ENCODE results near the gene UBA1.

Gene UBA1

DNA sequence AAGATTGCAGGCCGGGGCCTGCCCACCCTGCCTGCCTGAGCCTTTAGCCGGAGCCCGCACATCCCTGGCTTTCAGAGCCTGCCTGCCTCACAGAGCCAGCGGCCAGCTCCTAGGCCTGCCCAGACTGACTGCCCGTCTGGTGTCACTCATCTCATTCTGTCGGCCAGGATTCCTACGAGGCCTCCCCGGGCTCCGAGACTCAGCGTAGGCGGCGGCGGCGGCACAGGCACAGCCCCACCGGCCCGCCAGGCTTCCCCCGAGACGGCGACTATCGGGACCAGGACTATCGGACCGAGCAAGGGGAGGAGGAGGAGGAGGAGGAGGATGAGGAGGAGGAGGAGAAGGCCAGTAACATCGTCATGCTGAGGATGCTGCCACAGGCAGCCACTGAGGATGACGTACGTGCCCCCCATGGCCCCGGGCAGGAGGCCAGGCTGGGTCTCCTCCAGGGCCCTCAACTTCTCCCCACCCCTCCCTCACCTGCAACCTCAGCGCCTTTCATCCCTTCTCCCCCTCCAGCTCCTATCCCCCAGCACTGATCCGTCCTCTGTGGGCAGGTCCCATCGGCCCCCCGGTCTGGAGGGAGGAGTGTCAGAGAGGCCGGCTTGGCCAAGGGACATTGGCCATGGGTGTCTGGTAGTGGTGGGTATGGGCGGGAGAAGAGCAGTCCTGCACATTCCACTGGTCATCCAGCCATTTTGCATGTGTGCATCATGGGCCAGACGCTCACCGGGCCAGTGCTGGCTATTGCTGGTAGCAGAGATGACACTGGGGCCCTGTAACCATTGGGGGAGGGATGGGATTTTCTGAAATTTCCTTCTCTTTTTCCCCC, 22.6 kb upstream of the UBA1 start:
- no peak for DNase-seq

DNA sequence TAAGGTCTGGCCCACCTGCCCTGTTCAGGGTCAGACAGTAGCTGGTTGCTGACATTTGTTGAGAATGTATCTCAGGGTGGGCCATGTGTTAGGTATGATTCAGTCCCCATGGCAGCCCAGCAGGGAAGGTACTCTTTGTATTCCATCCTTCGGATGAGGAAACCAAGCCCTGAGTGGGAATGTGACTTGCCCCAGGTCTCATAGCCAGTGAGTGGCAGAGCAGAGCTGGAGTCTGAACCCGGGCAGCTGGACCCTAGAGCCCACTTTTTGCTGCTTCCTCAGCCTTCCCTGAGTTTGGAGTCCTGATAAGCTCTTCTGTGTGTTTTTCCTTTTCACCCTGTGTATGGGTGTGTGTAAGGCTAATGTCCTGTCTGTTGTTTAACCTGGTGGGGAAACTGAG, 21.6 kb upstream of the UBA1 start:
- no peak for DNase-seq

DNA sequence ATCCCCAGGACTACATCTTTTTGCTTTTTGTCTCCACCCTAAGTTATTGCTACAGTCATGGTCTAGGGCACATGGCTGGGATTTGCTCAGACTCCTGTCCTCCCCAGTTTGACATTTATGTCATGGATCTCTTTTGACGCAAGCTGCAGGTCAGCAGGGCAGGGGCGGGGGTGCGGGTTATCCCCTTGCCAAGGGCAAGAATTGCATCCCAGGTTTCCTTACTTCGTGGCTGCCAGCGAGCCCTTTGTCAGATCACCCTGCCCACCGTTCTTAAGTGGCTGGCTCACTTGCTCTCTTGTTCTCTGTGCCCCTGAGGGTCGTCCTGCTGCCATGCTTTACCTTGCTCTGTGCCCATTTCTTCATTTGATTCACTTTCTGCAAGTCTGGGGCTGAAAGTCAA, 21.1 kb upstream of the UBA1 start:
- DNase-seq: no peak

DNA sequence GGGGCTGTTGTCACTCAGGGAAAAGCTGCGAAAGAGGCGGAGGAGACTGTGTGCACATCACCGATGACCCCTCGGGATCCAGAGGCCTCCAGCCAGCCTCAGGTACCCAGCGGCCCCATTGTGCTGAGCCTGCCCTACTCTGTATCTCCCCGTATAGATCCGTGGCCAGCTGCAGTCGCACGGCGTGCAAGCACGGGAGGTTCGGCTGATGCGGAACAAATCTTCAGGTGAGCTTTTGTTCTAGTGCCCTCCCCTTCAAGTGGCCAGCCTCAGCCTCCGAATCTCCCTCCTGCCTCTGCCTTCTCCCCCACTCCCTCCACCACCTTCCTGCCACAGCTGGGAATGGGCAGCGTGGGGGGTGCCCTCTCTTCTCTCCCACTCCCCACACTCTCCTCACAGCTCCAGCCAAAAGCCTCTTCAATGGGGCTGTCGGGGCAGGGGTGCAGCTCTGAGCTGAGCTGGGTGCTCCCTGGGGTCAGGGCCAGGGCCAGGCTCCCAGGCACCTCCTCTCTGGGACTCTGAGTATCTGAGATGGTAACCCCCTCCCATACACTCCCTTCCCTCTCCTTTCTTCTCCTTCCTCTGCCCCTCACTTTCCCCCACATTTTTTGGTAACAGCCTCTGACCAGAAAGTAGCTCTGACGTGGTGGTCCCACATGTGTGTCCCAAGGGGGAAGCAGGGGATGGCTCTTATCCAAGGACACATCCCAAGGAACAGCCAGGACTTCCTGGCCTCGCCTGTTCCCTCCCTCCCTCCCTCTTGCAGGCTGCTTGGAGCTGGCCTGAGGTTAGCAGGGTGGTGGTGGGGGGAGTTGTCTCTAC, 20.4 kb upstream of the UBA1 start:
- DNase-seq: no peak

DNA sequence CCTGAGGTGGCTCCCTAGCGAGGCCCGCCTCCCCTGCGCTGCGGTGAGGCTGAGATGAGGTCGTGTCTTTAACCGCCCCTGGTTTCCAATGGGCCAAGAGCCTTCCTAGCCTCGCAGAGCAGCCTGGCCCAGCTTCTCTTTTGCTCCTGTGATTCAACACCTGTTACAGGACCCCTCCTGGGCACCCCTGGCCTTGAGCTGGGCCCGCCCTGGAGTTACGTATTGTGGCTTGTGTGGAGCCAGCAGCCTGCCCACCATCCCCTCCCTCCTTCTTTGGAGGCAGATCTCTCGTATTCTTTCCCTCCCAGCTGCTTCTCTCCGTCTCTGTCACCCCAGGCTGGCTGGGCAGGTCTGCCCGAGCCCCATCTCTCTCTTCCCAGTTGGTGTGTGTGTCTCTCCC, 19.3 kb upstream of the UBA1 start:
- DNase-seq: no peak

DNA sequence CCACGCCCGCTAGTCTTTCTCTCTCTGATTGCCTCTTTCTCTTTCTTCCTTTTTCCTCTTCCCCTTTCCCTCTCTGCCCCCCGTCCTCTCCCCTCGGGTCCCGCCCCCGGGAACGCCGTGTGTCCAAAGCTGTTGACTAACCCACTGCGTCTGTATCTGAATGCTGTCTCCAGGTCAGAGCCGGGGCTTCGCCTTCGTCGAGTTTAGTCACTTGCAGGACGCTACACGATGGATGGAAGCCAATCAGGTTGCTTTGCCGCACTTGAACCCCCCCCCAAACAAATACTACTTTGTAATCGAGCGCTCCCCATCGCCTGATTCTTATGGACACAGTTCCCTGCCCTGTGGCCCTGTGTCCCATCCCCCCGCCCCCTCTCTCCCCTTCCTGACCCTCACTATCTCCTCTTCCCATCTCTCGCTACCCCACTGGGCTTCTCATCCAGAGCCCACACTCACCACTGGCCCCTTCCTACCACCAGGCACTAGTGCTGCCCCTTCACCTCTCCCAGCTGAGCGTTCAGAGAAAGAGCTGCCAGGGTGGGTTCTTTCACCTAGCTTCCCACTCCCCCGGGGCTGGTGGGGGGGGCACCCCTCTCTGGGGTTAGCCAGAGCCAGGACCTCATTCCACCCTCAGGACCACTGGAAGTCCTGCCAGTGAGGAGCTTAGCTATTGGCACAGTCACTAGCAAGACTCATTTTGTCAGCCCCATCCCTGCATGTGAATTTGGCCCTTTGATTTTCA, 18.6 kb upstream of the UBA1 start:
- DNase-seq: no peak

DNA sequence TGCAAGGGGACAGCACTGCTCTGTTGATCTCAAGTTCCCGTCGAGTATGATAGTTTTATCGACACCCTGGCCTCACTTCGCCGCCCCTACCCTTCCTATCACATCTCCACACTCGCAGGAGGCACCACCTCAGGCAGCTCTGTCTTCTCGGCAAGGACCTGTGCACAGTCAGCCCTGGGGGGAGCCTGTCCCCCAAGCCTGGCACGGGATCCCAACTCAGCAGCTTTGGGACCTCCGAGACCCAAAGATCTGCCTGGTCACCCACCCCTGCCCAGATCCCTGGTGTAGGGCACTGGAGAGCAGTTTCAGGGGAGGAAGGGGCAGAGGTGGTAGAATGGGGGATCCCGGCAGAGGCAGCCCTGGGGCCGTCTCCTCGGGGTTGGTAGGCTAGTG, 18.0 kb upstream of the UBA1 start:
- no peak for DNase-seq

DNA sequence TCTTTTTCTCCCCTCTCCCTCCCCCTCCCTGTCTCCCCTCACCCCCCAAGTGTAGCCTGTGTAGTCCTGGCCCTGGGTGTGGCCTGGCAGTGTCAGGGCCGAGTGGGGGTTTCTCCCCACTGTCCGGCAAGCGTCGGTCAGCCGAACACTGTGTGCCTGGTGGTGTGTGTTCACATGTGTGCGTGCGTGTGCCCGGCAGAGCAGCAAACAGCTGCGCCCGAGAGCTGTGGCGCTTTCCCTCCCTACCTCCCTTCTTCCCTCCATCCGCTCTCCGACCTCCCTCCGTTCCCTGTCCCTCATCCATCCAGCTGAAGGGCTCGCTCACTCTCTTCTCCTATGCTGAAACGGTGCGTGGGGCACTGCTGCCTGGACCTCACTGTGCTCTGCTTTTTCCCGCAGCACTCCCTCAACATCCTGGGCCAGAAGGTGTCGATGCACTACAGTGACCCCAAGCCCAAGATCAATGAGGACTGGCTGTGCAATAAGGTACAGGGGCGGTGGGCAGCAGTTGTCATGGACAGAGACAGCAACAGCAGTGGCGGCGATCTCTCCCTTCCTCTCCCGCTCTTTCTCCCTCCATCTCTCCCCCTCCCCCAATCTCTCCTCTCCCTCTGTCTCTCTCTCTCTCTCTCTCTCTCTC, 17.4 kb upstream of the UBA1 start:
- no peak for DNase-seq

DNA sequence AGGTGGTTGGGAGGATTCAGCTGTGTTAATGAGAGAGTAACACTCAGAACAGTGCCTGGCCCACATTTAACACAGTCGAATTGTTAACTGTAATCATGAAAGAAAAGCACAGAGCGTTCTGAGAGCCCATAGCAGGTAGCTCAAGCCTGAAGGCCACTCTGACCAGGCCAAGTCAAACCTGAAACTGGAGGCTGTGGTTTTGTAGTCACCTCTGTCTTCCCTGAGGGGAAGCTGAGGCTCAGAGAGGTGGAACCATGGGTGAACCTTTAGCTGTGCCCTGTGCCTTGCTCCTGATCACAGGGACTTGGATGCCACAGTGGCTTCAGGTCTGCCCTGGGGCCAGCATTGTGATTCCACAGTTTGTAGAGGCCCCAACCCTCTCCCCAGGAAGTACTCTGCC, 16.6 kb upstream of the UBA1 start:
- DNase-seq: no peak

DNA sequence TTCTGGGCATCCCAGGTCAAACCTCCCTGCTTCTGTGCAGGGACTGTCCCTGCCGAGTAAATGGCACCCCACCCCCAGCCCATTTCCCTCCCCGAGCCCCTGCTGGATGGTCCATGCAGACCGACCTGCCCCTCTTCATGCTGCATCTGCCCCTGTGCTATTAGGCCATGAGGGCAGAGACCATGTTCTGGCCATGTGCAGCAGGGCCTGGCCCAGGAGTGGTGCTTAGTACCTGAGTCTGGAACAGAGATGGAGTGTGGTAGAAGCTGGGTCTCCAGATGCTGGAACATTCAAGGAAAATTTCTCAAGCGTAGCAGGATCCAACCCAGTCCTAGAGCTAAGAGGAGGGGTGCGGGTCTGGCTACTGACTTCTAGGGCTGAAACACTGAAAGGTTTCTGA, 15.3 kb upstream of the UBA1 start:
- DNase-seq: no peak

DNA sequence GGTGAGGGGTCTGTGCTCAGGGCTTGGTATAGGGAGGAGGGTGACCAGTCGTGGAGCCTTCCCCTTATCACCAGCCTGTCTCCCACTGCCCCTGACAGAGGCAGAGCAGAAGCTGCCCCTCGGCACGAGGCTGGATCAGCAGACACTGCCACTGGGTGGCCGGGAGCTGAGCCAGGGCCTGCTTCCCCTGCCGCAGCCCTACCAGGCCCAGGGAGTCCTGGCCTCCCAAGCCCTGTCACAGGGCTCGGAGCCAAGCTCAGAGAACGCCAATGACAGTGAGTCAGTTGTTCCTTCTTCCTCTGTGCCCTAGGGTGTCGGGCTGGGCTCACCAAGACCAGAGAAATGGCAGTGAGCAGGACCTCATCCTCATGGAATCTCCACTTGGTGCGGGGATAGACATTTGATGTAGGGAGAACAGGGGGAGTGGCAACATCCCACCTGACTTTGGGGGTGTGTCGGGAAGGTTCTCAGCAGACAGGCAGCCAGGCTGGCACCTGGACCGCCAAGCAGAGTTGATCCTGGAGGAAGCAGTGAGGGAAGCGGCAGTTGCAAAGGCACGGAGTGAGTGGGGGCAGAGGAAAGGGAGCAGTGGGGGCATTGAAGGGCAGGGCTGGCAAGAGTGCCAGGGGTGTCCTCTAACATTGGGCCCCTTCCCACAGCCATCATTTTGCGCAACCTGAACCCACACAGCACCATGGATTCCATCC, 14.3 kb upstream of the UBA1 start:
- no peak for DNase-seq

DNA sequence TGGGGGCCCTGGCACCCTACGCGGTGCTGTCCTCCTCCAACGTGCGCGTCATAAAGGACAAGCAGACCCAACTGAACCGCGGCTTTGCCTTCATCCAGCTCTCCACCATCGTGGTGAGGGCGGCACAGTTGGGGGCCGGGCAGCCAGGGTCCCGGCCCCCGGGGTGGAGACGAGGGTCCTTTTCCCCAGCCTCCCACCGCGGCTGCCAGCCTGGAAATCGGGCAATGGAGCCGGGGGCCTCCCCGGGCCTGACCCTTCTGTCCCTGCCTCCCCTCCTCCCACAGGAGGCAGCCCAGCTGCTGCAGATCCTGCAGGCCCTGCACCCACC, 13.7 kb upstream of the UBA1 start:
- DNase-seq: no peak

DNA sequence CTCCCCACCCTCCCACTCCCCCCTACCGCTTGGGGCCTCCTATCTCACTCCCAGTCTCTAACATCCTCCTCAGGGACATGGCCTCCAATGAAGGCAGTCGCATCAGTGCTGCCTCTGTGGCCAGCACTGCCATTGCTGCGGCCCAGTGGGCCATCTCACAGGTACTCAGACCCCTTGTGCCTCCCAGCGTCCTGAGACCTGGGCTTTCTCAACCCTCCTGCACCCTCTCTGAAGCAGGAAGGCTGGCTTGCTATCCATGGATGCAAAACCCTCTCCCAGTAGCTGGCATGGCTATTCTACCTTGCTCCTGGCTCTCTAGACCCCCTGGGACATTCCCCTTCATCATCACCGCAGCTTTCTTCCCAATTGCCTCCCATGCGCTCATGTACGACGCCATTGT, 13.3 kb upstream of the UBA1 start:
- no peak for DNase-seq

DNA sequence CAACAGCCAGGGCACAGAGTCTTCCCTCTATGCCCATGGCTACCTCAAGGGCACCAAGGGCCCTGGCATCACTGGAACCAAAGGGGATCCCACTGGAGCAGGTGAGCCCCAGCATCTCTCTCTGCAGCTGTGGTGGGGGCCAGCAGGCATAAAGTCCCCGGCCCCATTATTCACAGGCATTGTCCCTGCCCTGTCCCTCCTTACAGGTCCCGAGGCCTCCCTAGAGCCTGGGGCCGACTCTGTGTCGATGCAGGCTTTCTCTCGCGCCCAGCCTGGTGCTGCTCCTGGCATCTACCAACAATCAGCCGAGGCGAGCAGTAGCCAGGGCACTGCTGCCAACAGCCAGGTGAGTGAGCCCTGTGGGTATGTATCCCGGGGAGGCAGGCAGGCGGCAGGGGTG, 12.3 kb upstream of the UBA1 start:
- no peak for DNase-seq

DNA sequence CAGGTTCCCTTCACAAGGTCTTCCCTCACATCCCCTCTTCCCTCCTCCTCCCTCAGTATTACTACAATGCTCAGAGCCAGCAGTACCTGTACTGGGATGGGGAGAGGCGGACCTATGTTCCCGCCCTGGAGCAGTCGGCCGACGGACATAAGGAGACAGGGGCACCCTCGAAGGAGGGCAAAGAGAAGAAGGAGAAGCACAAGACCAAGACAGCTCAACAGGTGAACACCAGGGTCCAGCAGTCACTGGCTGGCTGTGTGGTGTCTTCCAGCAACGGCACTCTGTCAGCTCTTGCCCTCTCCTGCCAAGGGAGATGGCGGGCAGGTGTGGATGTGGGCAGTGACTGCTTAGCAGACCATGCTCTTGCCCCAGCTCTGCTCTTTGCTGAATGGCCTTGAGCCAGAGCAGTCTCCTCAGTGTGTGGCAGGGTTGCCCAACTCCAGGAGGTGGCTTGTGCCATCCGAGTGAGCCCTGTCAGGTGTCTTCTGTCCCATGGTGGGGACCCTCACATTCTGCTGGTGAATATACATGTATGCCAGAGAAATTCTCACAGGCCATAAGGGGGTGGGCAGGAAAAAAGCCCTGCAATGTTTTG, 11.4 kb upstream of the UBA1 start:
- DNase-seq: no peak

DNA sequence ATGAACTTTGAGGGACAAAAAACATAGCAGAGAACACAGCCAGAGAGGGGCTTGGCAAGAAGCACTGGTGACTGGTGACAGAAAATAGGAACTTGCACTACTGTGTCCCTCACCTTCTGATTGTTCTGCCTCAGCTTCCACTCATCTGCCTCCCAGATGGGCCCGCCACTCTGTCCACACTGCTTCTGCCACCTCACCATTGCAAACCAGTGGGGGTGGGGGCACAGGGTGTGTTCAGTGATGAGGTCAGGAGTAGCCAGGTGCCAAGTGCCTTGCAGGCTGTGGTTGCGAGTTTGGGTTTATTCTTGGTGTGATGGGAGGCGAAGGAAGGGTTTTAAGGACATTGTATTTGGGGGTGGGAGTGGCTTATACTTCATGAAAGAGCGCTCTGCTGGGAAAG, 9.1 kb upstream of the UBA1 start:
- DNase-seq: no peak

DNA sequence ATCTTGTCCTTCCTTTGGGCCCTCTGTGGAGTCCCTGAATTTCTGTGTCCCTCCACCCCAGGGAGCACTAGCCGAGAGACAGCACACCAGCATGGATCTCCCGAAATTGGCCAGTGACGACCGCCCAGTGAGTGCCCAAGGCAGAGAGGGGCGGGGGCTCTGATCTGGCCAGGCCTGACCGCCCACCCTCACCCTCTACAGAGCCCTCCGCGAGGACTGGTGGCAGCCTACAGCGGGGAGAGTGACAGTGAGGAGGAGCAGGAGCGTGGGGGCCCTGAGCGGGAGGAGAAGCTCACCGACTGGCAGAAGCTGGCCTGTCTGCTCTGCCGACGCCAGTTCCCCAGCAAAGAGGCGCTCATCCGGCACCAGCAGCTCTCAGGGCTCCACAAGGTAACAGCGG, 8.4 kb upstream of the UBA1 start:
- DNase-seq: no peak

DNA sequence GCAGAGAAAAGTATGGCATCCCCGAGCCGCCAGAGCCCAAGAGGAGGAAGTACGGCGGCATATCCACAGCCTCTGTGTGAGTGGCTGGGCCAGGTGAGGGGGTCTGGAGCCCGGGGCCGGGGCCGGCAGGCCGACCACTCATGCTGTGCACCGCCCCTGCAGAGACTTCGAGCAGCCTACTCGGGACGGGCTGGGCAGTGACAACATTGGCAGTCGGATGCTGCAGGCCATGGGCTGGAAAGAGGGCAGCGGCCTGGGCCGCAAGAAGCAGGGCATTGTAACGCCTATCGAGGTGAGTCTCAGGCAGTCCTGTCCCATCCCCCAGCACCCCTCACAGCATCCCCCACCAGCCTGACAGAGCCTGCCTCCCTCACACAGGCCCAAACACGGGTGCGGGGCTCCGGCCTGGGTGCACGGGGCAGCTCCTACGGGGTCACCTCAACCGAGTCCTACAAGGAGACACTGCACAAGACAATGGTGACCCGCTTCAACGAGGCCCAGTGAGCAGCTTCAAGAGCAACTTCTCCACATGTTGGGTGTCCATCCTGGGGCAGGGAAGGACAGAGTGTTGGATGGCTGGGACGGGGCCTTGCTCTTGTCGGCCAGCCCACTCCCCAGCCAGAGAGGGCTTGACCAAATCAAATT, 7.4 kb upstream of the UBA1 start:
- no peak for DNase-seq

DNA sequence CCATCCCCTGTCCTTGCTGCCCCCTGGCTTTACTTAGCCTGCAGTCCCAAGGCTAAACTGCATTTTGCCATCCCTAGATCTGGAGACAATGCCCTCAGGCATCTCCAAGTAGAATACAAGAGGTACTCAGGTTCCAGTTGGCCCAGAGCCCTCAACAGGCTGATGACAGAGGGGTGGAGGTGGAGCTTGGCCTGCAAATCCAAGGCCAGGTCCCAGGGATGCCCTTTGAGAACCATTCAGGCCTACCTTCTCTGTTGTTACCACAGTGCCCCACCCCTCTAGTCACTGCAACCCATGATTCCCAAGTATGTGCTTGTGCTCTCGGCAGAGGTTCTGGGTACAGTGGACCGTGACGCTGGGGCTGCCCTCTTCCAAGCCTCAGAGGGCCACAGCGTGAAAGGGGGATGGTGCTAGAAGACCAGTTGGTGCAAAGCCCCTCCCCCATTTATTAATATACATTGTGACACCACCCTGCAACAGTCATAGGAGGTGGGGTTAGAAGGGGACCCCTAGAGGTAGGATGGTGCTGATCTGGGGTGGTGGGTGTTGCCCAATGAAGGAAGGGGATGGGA, 6.4 kb upstream of the UBA1 start:
- no peak for DNase-seq

DNA sequence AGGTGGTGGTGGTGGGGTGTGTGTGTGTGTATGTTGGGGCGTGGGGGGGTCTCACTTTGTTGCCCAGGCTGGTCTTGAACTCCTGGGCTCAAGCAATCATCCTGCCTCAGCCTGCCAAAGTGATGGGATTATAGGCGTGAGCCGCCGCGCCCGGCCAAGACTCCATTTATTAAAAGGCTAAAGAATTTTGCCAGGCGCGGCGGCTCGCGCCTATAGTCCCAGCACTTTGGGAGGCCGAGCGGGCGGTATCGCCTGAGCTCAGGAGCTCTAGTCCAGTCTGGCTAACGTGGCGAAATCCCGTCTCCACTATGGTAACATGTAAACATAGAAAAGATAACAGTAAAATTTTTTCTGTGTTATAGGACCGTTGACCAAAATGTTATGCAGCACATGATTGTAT, 3.7 kb upstream of the UBA1 start:
- no peak for DNase-seq

All from stimulated activated CD4-positive, alpha-beta T cell treated with anti-CD3 and anti-CD28 coated beads, Interleukin-4, amount 100 ng/mL, for 1 hour (primary cell).